Prostate gland (tissue), 2 donors: ENCODE data around the gene FMO2.

Experiments
- CTCF ChIP-seq, 4 experiments: fragments of 200-600 bp in 2 of 4; fragments of 450-650 bp in 2 of 4; sonication (generic) in 2 of 4; IDR thresholded peaks; 1 replicate in 3 of 4; 2 replicates in 1 of 4; pipeline ENCODE4 v1.5.1; 2016 to 2019; ENCODE audit warnings: antibody characterized with exemption in 4 of 4, mild to moderate bottlenecking in 2 of 4, moderate library complexity in 2 of 4
- POLR2A ChIP-seq: fragments of 450-650 bp; IDR thresholded peaks from one replicate; pipeline ENCODE4 v1.6.1; 2016; ENCODE audit warnings: antibody characterized with exemption, mild to moderate bottlenecking
- POLR2AphosphoS5 ChIP-seq: sonication (generic); formaldehyde crosslinking; IDR thresholded peaks from one replicate; pipeline ENCODE4 v1.6.1; 2017; ENCODE audit warnings: antibody characterized with exemption

GRCh38 chr1:171210355-171210754 is 25.3 kb downstream of the FMO2 start:
- TF ChIP-seq CTCF (IDR thresholded peaks at IDR 0.05), result no peak
- peak; percentile 78 for TF ChIP-seq POLR2AphosphoS5
- TF ChIP-seq POLR2A, result no peak
